C4-2B (cell line): ENCODE data around the gene PCDHGB2.

Experiments
- H3K27ac ChIP-seq: fragments of 450-650 bp; 2 replicates; pipeline ENCODE4 v1.5.1; 2017
- ZFX ChIP-seq: fragments of 450-650 bp; IDR thresholded peaks from 2 replicates; pipeline ENCODE4 v1.6.1; 2017
- TF ChIP-seq, protein P1 (sequence below): fragments of 450-650 bp; conservative IDR thresholded peaks from 2 replicates; pipeline ENCODE4 v1.5.1; 2017; ENCODE audit warnings: mild to moderate bottlenecking

PCDHGB2 gene

DNA sequence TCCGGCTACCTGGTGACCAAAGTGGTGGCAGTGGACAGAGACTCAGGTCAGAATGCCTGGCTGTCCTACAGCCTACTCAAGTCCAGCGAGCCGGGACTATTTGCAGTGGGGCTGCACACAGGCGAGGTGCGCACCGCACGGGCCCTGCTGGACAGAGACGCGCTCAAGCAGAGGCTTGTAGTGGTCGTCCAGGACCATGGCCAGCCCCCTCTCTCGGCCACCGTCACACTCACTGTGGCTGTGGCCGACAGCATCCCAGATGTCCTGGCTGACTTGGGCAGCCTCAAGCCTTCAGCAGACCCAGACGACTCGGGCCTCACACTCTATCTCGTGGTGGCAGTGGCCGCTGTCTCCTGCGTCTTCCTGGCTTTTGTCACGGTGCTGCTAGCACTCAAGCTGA is 2.8 kb upstream of the PCDHGB2 start:
- no peak overlapping the region for H3K27ac ChIP-seq
- TF ChIP-seq ZFX: no peak
- TF ChIP-seq, protein P1, sequence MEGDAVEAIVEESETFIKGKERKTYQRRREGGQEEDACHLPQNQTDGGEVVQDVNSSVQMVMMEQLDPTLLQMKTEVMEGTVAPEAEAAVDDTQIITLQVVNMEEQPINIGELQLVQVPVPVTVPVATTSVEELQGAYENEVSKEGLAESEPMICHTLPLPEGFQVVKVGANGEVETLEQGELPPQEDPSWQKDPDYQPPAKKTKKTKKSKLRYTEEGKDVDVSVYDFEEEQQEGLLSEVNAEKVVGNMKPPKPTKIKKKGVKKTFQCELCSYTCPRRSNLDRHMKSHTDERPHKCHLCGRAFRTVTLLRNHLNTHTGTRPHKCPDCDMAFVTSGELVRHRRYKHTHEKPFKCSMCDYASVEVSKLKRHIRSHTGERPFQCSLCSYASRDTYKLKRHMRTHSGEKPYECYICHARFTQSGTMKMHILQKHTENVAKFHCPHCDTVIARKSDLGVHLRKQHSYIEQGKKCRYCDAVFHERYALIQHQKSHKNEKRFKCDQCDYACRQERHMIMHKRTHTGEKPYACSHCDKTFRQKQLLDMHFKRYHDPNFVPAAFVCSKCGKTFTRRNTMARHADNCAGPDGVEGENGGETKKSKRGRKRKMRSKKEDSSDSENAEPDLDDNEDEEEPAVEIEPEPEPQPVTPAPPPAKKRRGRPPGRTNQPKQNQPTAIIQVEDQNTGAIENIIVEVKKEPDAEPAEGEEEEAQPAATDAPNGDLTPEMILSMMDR: no peak

GRCh38 chr5:141360685-141361084 is 891 bp downstream of the PCDHGB2 start:
- H3K27ac ChIP-seq: no peak overlapping the region
- TF ChIP-seq ZFX: no peak
- TF ChIP-seq, protein P1: no peak

DNA sequence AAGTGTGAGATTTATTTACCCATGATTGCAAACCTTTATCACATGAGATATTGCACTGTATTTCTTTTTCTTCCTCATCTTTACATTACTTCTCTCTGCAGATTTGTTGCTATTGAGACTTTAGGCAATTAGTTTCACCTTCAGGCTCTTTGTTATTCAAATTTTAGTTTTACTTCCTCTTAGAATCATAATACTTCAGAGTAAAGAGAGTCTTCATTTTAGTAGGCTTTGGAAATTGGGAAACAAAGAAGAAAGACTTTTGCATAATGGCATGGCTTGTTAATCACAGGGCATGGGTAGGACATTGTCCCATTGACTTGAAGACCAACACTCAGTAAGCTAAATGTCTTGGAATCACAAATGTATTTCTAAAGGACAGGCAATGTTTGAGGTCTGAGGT is 2.9 kb downstream of the PCDHGB2 start:
- H3K27ac ChIP-seq: no peak overlapping the region
- no peak for TF ChIP-seq ZFX
- TF ChIP-seq, protein P1: no peak

DNA sequence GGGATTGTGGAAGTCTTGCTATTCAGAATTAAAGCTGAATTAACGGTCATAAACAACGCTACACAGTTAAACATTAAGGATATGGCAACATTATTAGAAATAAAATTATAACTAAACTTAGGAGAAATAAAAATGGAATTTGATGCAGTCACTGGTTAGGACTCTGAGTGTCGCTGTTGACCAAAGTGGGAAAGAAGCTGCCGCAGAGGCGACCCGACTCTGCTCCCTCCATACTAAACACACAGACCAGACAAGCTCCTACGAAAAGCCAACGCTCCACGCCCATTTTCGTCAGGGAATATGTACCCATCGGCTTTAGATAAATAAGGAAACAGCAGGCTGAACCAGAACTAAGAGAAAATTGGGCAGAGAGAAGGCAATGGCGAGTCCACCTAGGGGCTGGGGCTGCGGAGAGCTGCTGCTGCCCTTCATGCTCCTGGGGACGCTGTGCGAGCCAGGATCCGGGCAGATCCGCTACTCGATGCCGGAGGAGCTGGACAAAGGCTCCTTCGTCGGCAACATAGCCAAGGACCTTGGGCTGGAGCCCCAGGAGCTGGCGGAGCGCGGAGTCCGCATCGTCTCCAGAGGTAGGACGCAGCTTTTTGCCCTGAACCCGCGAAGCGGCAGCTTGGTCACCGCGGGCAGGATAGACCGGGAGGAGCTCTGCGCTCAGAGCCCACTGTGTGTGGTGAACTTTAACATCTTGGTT is 4.3 kb downstream of the PCDHGB2 start, which contains the start of gene PCDHGA5:
Gene PCDHGA5, plus strand, starts transcription at position 211 of the 709 bp plus-strand sequence. Its CDS starts 169 bp downstream, at position 380.
- TF ChIP-seq, protein P1: peak; percentile 34
- no peak for TF ChIP-seq ZFX

DNA sequence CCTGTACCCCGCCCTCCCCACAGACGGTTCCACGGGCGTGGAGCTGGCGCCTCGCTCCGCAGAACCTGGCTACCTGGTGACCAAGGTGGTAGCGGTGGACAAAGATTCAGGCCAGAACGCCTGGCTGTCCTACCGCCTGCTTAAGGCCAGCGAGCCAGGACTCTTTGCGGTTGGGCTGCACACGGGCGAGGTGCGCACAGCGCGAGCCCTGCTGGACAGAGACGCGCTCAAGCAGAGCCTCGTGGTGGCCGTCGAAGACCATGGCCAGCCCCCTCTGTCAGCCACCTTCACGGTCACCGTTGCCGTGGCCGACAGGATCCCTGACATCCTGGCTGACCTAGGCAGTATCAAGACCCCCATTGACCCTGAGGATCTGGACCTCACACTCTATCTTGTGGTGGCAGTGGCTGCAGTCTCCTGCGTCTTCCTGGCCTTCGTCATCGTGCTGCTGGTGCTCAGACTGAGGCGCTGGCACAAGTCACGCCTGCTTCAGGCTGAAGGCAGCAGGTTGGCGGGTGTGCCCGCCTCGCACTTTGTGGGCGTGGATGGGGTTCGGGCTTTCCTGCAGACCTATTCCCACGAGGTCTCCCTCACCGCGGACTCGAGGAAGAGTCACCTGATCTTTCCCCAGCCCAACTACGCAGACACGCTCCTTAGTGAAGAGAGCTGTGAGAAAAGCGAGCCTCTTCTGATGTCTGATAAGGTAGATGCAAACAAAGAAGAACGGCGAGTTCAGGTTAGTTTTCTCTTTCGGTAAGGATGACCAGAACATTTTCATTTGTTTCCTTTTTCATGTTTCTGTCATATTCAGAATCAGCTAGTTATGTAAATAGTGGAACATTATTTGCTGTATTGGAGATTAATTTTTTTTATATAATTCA is 6.5 kb downstream of the PCDHGB2 start:
- TF ChIP-seq ZFX: no peak
- TF ChIP-seq, protein P1: no peak
- H3K27ac ChIP-seq: no peak overlapping the region

More for the DNA sequence above, 4.3 kb downstream of the PCDHGB2 start, which contains the start of gene PCDHGA5:
- H3K27ac ChIP-seq: no peak within 1 kb of the TSS

GRCh38 chr5:141369994-141370848 is 10.4 kb downstream of the PCDHGB2 start, which contains the start of gene PCDHGB3:
Gene PCDHGB3, plus strand, starts transcription at chr5:141370242. Its CDS starts 153 bp downstream, at chr5:141370395.
- H3K27ac ChIP-seq: no peak within 1 kb of the TSS
- no peak for TF ChIP-seq ZFX
- TF ChIP-seq, protein P1: peak; percentile 58
